UCSD-AML1 (cell line): ENCODE results near the gene SLC35E2B.

Experiments used
- DNase-seq: peaks from one replicate; lab custom pipeline; 2025; ENCODE audit not compliant: unreplicated experiment; lab: John Stamatoyannopoulos, UW

SLC35E2B gene

DNA sequence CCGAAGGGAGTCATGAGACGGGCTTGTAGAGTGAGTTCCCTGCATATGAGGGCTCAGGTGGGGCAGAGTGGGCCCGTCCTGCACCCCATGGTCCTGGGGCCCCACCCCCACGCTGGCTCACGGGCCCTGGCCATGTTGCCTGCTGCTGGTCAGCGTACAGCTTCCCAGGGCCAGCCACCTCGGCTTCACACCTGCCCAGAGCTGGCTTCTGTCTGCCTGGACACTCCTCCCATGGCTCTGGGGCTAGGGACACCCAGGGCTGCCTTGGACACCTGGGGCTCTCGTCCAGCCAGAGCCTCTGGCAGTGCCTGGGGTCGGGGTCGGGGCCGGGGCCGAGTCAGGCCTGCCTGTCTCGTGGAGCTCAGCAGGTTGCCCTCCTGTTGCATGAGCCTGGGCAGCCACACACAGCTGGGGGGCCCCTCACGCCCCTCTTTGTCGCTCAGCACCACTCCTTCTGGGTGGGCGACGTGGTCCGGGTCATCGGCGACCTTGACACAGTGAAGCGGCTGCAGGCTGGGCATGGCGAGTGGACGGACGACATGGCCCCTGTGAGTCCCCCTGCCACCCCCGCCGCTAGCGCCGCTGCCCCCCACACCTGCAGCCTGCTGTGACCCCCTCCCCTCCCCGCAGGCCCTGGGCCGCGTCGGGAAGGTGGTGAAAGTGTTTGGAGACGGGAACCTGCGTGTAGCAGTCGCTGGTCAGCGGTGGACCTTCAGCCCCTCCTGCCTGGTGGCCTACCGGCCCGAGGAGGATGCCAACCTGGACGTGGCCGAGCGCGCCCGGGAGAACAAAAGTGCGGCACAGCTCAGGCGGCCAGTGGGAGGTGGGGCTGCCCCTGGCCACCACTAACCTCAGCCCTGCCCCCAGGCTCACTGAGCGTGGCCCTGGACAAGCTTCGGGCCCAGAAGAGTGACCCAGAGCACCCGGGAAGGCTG, 66.1 kb downstream of the SLC35E2B start:
- DNase-seq: no peak

- no peak for DNase-seq
These were observed 66.8 kb downstream of the SLC35E2B start for GRCh38 chr1:1625824-1626206.

- DNase-seq: no peak
These were observed 67.2 kb downstream of the SLC35E2B start for GRCh38 chr1:1625404-1625775.

GRCh38 chr1:1624443-1625403, 67.9 kb downstream of the SLC35E2B start:
- DNase-seq: no peak

DNA sequence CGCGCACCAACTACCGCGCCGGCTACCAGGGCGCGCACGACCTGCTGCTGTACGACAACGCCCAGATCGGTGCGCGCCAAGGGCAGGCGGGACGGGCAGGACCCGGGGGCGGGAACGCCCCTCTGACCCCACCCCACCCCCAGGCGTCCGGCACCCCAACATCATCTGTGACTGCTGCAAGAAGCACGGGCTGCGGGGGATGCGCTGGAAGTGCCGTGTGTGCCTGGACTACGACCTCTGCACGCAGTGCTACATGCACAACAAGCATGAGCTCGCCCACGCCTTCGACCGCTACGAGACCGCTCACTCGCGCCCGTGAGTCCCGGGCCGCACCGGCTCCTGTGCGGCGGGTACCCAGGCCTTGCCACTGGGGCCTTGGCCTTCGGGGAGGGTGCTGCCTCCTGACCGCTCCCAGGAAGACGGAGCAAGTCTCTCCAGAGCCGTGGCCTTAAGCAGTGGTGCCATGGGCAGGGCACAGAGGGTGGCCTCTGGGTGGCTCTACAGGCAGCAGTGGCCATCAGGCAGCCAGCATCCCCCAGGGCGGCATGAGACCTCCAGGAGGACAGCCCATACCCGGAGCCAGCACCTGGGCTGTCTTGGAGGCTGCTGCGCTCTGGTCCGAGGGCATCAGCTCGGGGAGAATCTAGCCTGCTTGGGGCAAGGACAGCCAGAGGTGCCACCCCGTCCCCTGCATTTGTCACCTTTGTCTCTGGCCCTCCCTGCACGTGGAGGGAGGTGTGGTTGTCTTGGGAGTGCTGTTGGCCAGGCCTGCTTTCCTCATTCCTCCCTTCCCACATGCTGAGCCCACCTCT, 68.8 kb downstream of the SLC35E2B start:
- DNase-seq: no peak

DNA sequence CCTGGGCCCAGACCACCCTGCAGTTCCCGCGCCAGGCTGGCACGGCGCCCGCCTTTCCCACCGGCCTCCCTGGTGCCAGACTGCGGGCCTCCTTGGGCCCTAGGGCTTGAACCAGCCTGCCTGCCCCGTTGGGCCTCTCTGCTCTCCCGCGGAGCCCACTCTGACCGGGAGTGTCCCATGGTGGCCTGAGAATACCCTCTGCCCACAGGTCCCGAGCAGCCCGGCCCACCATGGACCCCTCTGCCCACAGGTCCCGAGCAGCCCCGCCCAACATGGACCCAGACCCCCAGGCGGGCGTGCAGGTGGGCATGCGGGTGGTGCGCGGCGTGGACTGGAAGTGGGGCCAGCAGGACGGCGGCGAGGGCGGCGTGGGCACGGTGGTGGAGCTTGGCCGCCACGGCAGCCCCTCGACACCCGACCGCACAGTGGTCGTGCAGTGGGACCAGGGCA, 69.4 kb downstream of the SLC35E2B start:
- no peak for DNase-seq

DNA sequence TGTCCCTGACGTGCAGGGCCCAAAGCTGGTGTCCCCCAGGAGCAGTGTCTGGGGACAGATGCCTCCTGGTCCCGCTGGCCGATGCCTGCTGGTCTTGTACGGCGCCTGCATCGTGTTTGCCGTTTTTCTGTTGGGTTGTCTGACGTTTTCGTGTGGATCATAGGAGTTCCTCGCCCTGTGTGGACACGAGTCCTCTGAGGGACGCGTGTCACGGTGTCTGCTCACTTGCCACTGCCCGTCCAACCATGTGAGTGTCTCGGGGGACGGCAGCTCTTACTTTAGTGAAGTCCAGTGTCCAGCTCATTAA, 69.9 kb downstream of the SLC35E2B start:
- DNase-seq: no peak

DNA sequence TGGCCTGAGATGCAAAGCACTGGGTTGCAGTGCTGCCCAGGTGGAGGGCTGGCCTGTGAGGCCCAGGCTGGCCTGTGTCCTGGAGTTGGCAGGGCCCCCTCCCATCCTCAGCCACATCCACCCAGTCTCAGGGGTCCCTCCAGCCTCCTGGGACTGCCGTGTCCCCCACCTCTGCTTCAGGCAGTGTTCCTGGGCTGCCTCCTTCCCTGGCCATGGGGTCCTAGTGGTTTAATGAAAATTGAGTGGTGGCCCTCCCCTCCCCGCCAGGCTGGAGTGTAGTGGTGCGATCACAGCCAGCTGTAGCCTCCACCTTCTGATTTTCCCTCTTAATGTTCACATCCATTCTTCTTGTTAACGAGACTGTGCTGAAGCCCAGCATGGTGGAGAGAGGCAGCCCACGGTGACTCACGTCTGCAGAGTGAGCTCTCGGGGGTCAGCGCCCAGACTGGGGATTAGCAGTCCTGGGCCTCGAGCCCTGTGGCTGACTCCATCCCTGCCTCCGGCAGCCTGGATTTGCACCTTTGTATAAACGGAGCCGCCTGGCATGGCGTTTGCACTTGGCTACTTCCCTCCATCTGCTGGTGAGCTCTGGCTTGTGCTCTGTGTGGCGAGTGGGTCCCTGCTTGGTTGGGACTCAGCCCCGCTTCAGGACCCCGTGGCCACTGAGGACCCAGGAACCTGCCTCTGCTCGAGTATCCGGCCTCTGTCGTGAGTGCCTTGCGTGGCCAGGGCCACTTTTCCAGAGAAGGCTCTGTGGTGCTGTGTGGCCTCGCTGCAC, 70.4 kb downstream of the SLC35E2B start:
- no peak for DNase-seq

DNA sequence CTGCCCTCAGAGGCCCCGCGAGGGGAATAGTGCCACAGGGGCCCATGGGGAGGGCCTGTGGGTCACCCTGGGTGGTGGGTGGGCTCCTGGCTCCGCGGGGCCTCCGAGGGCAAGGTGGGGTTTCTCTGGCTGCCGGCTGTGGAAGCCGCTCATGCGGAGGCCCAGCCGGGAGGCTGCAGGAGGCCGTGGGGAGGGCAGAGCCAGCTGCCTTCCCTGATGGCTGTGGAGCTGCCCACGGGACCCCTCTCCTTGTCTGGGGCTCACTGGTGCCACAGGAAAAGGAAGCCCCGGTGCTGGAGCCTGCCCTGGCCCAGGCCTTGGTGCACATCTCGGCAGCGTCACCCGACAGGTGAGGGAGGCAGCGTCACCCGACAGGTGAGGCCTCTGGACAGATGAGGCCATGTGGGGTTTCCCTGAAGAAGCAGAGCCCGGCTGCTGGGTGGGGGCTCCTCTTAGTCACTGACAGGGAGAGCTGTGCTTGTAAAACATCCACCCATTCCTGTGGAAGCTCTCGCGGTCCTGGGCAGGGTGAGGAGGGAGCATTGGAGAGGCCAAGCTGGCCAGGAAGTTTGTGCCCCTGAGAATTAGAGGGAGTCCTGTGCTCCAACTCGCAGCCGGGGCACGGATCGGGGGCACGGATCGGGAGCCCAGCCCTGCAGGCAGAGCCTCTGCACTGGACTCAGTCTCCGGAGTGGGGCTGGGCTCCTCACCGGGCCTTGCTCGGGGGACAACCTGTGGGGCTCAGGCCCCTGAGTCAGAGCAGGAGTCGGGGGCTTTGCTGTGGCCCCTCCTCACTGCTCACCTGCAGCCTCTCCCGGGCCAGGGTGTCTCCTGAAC, 71.2 kb downstream of the SLC35E2B start:
- DNase-seq: no peak

DNA sequence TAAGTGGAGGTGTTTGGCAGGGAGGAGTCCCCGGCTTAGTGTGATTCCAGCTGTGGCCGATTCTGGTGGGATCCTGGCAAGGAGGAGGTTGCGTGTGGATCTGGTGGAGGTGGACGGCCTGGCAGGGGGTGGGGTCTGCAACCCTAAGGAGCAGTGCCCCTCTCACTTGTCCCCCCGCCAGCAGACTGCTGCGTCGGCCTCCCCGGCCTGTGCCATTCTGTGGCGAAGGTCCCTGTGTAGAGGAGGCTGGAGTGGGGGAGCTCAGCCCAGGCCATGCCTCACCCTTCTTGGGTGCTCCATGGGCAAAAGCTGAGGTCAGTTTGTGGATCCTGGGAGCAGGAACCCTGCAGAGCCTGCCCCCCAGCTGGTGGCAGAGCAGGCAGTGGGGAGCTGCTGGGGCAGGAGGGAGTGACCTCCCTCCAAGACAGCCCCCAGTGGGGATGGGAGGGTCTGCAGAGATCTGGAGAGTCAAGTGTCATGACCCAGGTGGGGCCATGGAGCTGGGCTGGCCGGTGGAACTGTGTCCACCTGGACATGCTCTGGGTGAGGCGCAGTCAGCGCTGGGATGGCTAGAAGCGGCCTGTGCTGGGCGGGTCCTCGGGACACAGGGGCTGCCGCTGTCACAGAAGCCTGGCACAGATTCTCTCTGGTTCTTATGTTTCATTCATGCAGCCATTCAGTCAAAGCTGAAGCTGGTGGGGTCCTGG, 72.0 kb downstream of the SLC35E2B start:
- DNase-seq: no peak

DNA sequence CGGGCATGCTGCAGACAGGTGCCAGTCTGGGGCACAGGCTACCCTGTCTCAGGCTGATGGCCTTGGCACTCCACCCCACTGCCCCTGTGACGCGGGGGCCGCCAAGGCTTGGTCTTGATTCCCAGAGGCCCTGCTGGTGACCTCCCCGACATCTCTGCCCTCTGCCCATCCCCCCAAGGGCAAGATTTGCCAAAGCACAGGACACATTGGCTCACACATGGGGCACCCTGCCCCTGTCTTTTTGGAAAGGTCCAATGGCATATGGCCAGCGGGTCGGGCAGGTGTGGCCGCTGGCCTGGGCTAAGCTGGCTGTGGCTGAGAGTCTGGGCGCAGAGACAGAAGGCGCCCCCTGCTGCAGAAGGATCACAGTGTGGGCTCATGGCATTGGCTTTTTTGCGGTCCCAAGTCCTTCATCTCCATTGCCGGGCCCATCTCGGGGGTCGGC, 72.7 kb downstream of the SLC35E2B start:
- DNase-seq: peak; percentile 33

DNA sequence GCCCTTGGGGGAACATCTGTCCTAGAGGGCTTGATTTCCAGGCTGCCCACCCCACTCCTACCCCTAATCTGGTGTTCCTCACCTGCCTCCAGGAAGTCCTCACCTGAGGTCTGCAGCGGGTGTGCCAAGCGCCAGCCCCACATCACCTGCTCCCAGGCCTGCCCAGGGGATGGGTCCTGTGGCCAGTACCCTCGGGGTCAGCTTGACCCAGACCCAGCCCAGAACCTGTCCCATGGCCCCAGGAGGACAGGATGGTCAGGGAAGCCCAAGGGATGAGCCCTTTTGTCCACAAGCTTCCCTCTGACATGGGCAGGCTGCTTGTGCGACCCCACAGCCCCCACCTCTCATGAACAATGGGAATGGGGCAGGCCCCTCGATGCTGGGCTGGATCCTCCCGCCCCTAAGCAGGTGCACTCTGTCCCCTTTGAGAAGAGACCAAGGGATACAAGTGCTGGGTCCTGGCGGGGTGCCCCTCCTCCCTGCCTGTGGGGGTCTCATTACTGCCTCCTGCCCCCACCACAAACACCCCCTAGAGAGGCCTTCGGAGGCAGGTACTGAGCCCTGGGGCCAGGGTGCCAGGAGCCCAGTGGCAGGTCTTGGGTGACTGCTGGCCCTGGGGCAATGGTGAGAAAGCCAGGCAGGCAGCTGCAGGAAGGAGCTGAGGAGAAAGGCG, 74.1 kb downstream of the SLC35E2B start:
- no peak for DNase-seq

- DNase-seq: no peak
These were observed 74.7 kb downstream of the SLC35E2B start for GRCh38 chr1:1617925-1618324.

- no peak for DNase-seq
These were observed 75.1 kb downstream of the SLC35E2B start for GRCh38 chr1:1617516-1617915.

- no peak for DNase-seq
These were observed 75.8 kb downstream of the SLC35E2B start for GRCh38 chr1:1616838-1617237.

GRCh38 chr1:1616045-1616790, 76.4 kb downstream of the SLC35E2B start:
- peak; percentile 54 for DNase-seq

DNA sequence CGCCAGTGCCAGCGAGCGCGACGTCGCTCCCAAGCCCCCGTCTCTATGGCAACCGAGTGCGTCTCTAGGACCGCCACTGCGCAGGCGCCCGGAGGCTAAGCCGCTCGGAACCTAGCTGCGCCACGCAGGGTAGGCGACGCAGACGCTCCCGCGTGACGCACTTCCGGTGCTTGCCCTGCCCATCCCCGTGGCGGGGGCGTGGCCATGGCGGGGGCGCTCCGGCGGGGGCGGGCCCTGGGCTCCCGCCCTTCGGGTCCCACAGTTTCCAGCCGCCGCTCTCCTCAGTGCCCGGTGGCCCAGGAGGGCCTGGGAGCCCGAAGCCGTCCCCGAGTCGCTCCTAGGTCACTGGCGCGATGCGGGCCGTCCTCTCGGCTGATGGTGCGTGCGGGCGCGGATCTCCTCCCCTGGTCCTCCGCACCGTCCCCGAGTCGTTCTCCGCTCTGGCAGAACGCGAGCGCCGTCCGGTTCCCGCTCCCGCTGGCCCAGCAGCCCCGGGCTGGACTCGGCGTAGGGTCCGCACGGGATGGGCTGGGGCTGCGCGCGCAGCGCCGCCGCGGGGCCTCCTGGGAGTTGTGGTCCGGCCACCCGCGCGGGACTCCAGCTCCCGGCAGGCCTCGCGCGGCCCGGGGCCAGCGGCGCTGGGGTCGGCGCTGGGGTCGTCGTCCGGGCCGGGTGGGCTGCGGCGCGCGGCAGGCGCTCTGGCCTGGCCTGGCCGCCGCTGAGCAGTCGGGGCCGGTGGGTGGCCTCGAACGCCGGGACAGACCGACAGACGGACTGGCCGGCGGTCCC, 77.1 kb downstream of the SLC35E2B start, which contains the start of gene MIB2:
Gene MIB2 (plus strand): TSS at position 245 of the 789 bp plus-strand sequence. CDS start 7,953 bp downstream, outside the sequence.
- DNase-seq: peak; percentile 98
